IPS-20b (cell line): Measurements from ENCODE around the gene ANKRD44.

Experiments
- H3K27ac ChIP-seq: one replicate; pipeline ENCODE4 v1.5.1; 2013; ENCODE audit warnings: low read length
- H3K27me3 ChIP-seq: 2 replicates; pipeline ENCODE4 v1.6.1; 2013; ENCODE audit warnings: mild to moderate bottlenecking, low read length, inconsistent platforms; ENCODE audit not compliant: insufficient read depth
- H3K36me3 ChIP-seq: 2 replicates; pipeline ENCODE4 v1.6.1; 2013; ENCODE audit warnings: low read depth, mild to moderate bottlenecking, inconsistent platforms, low read length, moderate library complexity; ENCODE audit not compliant: insufficient read depth
- H3K4me1 ChIP-seq: 2 replicates; pipeline ENCODE4 v1.6.1; 2013; ENCODE audit warnings: mild to moderate bottlenecking, control low read depth, inconsistent platforms, low read length, moderate library complexity; ENCODE audit not compliant: insufficient read depth
- H3K4me3 ChIP-seq: 2 replicates; pipeline ENCODE4 v1.5.1; 2013; ENCODE audit warnings: mild to moderate bottlenecking, low read length, inconsistent platforms
- H3K9ac ChIP-seq: 2 replicates; pipeline ENCODE4 v1.6.1; 2013; ENCODE audit warnings: low read depth, mild to moderate bottlenecking, inconsistent platforms, low read length, moderate library complexity
- H3K9me3 ChIP-seq: 2 replicates; pipeline ENCODE4 v1.6.1; 2013; ENCODE audit warnings: mild to moderate bottlenecking, low read depth, low read length, inconsistent platforms; ENCODE audit not compliant: insufficient read depth

Gene ANKRD44

GRCh38 chr2:197080578-197081216 is 229.9 kb downstream of the ANKRD44 start:
- H3K27me3 ChIP-seq = no peaks in the 10 kb centered on the region
- H3K9me3 ChIP-seq = no peaks in the 10 kb centered on the region
- no peak overlapping the region for H3K9ac ChIP-seq
- no peak overlapping the region for H3K4me3 ChIP-seq
- no peaks in the 10 kb centered on the region for H3K36me3 ChIP-seq
- no peak overlapping the region for H3K27ac ChIP-seq
- H3K4me1 ChIP-seq = no peaks in the 10 kb centered on the region

GRCh38 chr2:197079832-197080555 is 230.6 kb downstream of the ANKRD44 start:
- Histone ChIP-seq H3K27me3 (no peaks in the 10 kb centered on the region), H3K27ac (no peak overlapping the region), H3K9ac (no peak overlapping the region), H3K4me3 (no peak overlapping the region), H3K4me1 (no peaks in the 10 kb centered on the region), H3K9me3 (no peaks in the 10 kb centered on the region), H3K36me3 (no peaks in the 10 kb centered on the region)

- no peaks in the 10 kb centered on the region for H3K9me3 ChIP-seq
- no peaks in the 10 kb centered on the region for H3K4me1 ChIP-seq
- H3K4me3 ChIP-seq = no peak overlapping the region
- H3K27me3 ChIP-seq = no peaks in the 10 kb centered on the region
- no peak overlapping the region for H3K9ac ChIP-seq
- no peak overlapping the region for H3K27ac ChIP-seq
- H3K36me3 ChIP-seq = no peaks in the 10 kb centered on the region
Observed at GRCh38 chr2:197079414-197079813, 231.2 kb downstream of the ANKRD44 start.

GRCh38 chr2:197078535-197078934 is 232.0 kb downstream of the ANKRD44 start:
- Histone ChIP-seq H3K27ac (no peak overlapping the region), H3K36me3 (no peaks in the 10 kb centered on the region), H3K9ac (no peak overlapping the region), H3K4me3 (no peak overlapping the region), H3K4me1 (no peaks in the 10 kb centered on the region), H3K27me3 (no peaks in the 10 kb centered on the region), H3K9me3 (no peaks in the 10 kb centered on the region)

GRCh38 chr2:197077336-197077735 is 233.2 kb downstream of the ANKRD44 start:
- no peaks in the 10 kb centered on the region for H3K36me3 ChIP-seq
- H3K9me3 ChIP-seq = no peaks in the 10 kb centered on the region
- H3K4me3 ChIP-seq = no peak overlapping the region
- H3K27me3 ChIP-seq = no peaks in the 10 kb centered on the region
- no peak overlapping the region for H3K9ac ChIP-seq
- H3K4me1 ChIP-seq = no peaks in the 10 kb centered on the region
- no peak overlapping the region for H3K27ac ChIP-seq

- Histone ChIP-seq H3K27ac (no peak overlapping the region), H3K9me3 (no peaks in the 10 kb centered on the region), H3K4me1 (no peaks in the 10 kb centered on the region), H3K36me3 (no peaks in the 10 kb centered on the region), H3K4me3 (no peak overlapping the region), H3K9ac (no peak overlapping the region), H3K27me3 (no peaks in the 10 kb centered on the region)
Observed at GRCh38 chr2:197076652-197077051, 233.9 kb downstream of the ANKRD44 start.

- Histone ChIP-seq H3K27ac (no peak overlapping the region), H3K9me3 (no peaks in the 10 kb centered on the region), H3K27me3 (no peaks in the 10 kb centered on the region), H3K36me3 (no peaks in the 10 kb centered on the region), H3K9ac (no peak overlapping the region), H3K4me1 (no peaks in the 10 kb centered on the region), H3K4me3 (no peak overlapping the region)
Observed at GRCh38 chr2:197075754-197076337, 234.7 kb downstream of the ANKRD44 start.

GRCh38 chr2:197075281-197075680 is 235.3 kb downstream of the ANKRD44 start:
- H3K4me3 ChIP-seq = no peak overlapping the region
- H3K27me3 ChIP-seq = no peaks in the 10 kb centered on the region
- H3K9ac ChIP-seq = no peak overlapping the region
- H3K4me1 ChIP-seq = no peaks in the 10 kb centered on the region
- H3K9me3 ChIP-seq = no peaks in the 10 kb centered on the region
- no peak overlapping the region for H3K27ac ChIP-seq
- H3K36me3 ChIP-seq = no peaks in the 10 kb centered on the region

GRCh38 chr2:197073701-197074433 is 236.7 kb downstream of the ANKRD44 start:
- no peak overlapping the region for H3K27ac ChIP-seq
- H3K9me3 ChIP-seq = no peaks in the 10 kb centered on the region
- no peaks in the 10 kb centered on the region for H3K27me3 ChIP-seq
- H3K36me3 ChIP-seq = no peaks in the 10 kb centered on the region
- no peak overlapping the region for H3K4me3 ChIP-seq
- no peak overlapping the region for H3K9ac ChIP-seq
- H3K4me1 ChIP-seq = no peaks in the 10 kb centered on the region

- no peak overlapping the region for H3K9ac ChIP-seq
- no peak overlapping the region for H3K27ac ChIP-seq
- H3K9me3 ChIP-seq = no peaks in the 10 kb centered on the region
- H3K27me3 ChIP-seq = no peaks in the 10 kb centered on the region
- no peaks in the 10 kb centered on the region for H3K36me3 ChIP-seq
- H3K4me1 ChIP-seq = no peaks in the 10 kb centered on the region
- H3K4me3 ChIP-seq = no peak overlapping the region
Observed at GRCh38 chr2:197073270-197073669, 237.3 kb downstream of the ANKRD44 start.

GRCh38 chr2:197072533-197072932 is 238.0 kb downstream of the ANKRD44 start:
- Histone ChIP-seq H3K27me3 (no peaks in the 10 kb centered on the region), H3K36me3 (no peaks in the 10 kb centered on the region), H3K9ac (no peak overlapping the region), H3K9me3 (no peaks in the 10 kb centered on the region), H3K4me3 (no peak overlapping the region), H3K27ac (no peak overlapping the region), H3K4me1 (no peaks in the 10 kb centered on the region)
